CD4-positive, alpha-beta T cell (primary cell): ENCODE measurements around the gene CC2D2A. TPM values are rescaled to one million over a fixed set of nuclear protein-coding genes. Genes with fewer than 3 reads are reported as not detected.
A peak's percentile ranks its signal among the peaks of the same experiment; 100 is the strongest.

Source experiments
- ATAC-seq: fragments of 200-7000 bp; cut with Tn5 transposase; one replicate; pipeline ENCODE4 v1.10.0; 2022; ENCODE audit warnings: mild to moderate bottlenecking; ENCODE audit not compliant: poor library complexity
- CTCF ChIA-PET: fragments of 350-600 bp; sonication (Branson Sonifier 250); formaldehyde crosslinking; loops from one replicate; lab custom pipeline; 2021; ENCODE audit warnings: antibody characterized with exemption, inconsistent platforms; lab: Charles Lee
- POLR2A ChIA-PET: fragments of 350-600 bp; sonication (Branson Sonifier 250); formaldehyde crosslinking; loops from one replicate; lab custom pipeline; 2021; ENCODE audit warnings: antibody characterized with exemption, inconsistent platforms; lab: Charles Lee
- DNase-seq, 14 experiments: peaks; one replicate each; pipeline ENCODE4 v3.0.0-alpha.2; 2013 to 2020; ENCODE audit warnings: mixed read lengths in 2 of 14
- H3K27ac ChIP-seq, 2 donors: one replicate each; pipeline versions ENCODE4 v1.5.1 to v1.7.0; 2013; ENCODE audit warnings: low read length in 2 of 2, low read depth in 1 of 2, mild to moderate bottlenecking in 1 of 2
- H3K27me3 ChIP-seq, 2 experiments: 1 replicate in 1 of 2; 2 replicates in 1 of 2; pipeline versions ENCODE4 v1.6.1 to v1.7.0; 2013; ENCODE audit warnings: low read length in 2 of 2, control low read depth in 1 of 2, mild to moderate bottlenecking in 1 of 2, moderate library complexity in 1 of 2; ENCODE audit not compliant: insufficient read depth in 2 of 2, control insufficient read depth in 1 of 2
- H3K36me3 ChIP-seq: one replicate; pipeline ENCODE4 v1.6.1; 2013; ENCODE audit warnings: low read length, control low read depth; ENCODE audit not compliant: insufficient read depth
- H3K4me1 ChIP-seq: one replicate; pipeline ENCODE4 v1.6.1; 2013; ENCODE audit warnings: low read length, control low read depth; ENCODE audit not compliant: insufficient read depth
- H3K4me3 ChIP-seq: one replicate; pipeline ENCODE4 v1.5.1; 2013; ENCODE audit warnings: mild to moderate bottlenecking, low read length, moderate library complexity
- H3K9me3 ChIP-seq, 2 experiments: 1 replicate in 1 of 2; 2 replicates in 1 of 2; pipeline versions ENCODE4 v1.6.1 to v1.7.0; 2013; ENCODE audit warnings: low read length in 2 of 2, mild to moderate bottlenecking in 2 of 2, control low read depth in 1 of 2, moderate library complexity in 1 of 2; ENCODE audit not compliant: control insufficient read depth in 1 of 2, insufficient read depth in 1 of 2
- H3K27ac Mint-ChIP-seq: one replicate; pipeline ENCODE4 v1.8.0; 2020; ENCODE audit warnings: mixed read lengths
- H3K27me3 Mint-ChIP-seq: one replicate; pipeline ENCODE4 v1.8.0; 2021; ENCODE audit warnings: mixed read lengths
- H3K36me3 Mint-ChIP-seq: one replicate; pipeline ENCODE4 v1.8.0; 2021; ENCODE audit warnings: low read depth, mixed read lengths
- H3K4me1 Mint-ChIP-seq: one replicate; pipeline ENCODE4 v1.8.0; 2021; ENCODE audit warnings: low read depth, mixed read lengths
- H3K4me3 Mint-ChIP-seq: one replicate; pipeline ENCODE4 v1.8.0; 2020; ENCODE audit warnings: mild to moderate bottlenecking, mixed read lengths
- H3K9me3 Mint-ChIP-seq: one replicate; pipeline ENCODE4 v1.8.0; 2020; ENCODE audit warnings: mixed read lengths
- CTCF ChIP-seq: fragments of 200-600 bp; IDR thresholded peaks from one replicate; pipeline ENCODE4 v1.8.0; 2022; ENCODE audit warnings: antibody characterized with exemption, mild to moderate bottlenecking
- intact Hi-C, 2 experiments: fragments of 100-400 bp; cut with DNase I in 1 of 2; cut with micrococcal nuclease in 1 of 2; formaldehyde crosslinking; loops; one replicate each; pipeline versions ENCODE4 v1.15.1 to v1.9.0; 2023 to 2025; cut with DNase I, micrococcal nuclease
- total RNA-seq, 174 experiments: library from RNA in 2 of 174; stranded (reverse) in 2 of 174; gene quantifications; one replicate each; pipeline ENCODE4 v1.2.3 and lab custom pipeline; 2021 to 2026

The CC2D2A gene
- total RNA-seq, 2 experiments from 2014 or later = not detected

GRCh38 chr4:15470128-15470475, 420 bp downstream of the CC2D2A start:
- H3K27ac ChIP-seq = no peak overlapping the region

GRCh38 chr4:15476396-15476795, 6.7 kb downstream of the CC2D2A start:
- POLR2A ChIA-PET = no interaction called here
- Histone ChIP-seq H3K27ac (no peak overlapping the region), H3K36me3 (no peaks in the 10 kb centered on the region), H3K27me3 (no peaks in the 10 kb centered on the region), H3K9me3 (no peaks in the 10 kb centered on the region), H3K4me1 (no peaks in the 10 kb centered on the region), H3K4me3 (no peak overlapping the region)
- H3K4me1 Mint-ChIP-seq = no peaks in the 10 kb centered on the region
- H3K9me3 Mint-ChIP-seq = no peaks in the 10 kb centered on the region
- no peak for ATAC-seq
- H3K4me3 Mint-ChIP-seq = no peak overlapping the region
- no peaks in the 10 kb centered on the region for H3K27me3 Mint-ChIP-seq
- no peak overlapping the region for H3K27ac Mint-ChIP-seq
- DNase-seq = no peak
- intact Hi-C loops = no loop called here
- CTCF ChIA-PET = no interaction called here
- no peaks in the 10 kb centered on the region for H3K36me3 Mint-ChIP-seq
- TF ChIP-seq CTCF = no peak

More at GRCh38 chr4:15470128-15470475, 420 bp downstream of the CC2D2A start:
- no peak overlapping the region for H3K27ac Mint-ChIP-seq
- POLR2A ChIA-PET = no interaction called here
- no peaks in the 10 kb centered on the region for H3K27me3 Mint-ChIP-seq
- no peaks in the 10 kb centered on the region for H3K9me3 Mint-ChIP-seq
- intact Hi-C loops = no loop called here
- DNase-seq = no peak
- Histone ChIP-seq H3K4me3 (peak overlapping the region; percentile 34), H3K4me1 (peaks cover 8% of the 10 kb centered on the region), H3K27me3 (no peaks in the 10 kb centered on the region), H3K9me3 (no peaks in the 10 kb centered on the region), H3K36me3 (no peaks in the 10 kb centered on the region)
- H3K4me3 Mint-ChIP-seq = peak overlapping the region; percentile 42
- TF ChIP-seq CTCF = no peak
- no peak for ATAC-seq
- CTCF ChIA-PET = interaction anchor here (0.7 to 1.1 kb wide), 2 partner anchors 13 to 273 kb away, joined by 3 to 5 read pairs; no protein-coding TSS in a partner anchor
- peaks cover 18% of the 10 kb centered on the region for H3K4me1 Mint-ChIP-seq
- H3K36me3 Mint-ChIP-seq = no peaks in the 10 kb centered on the region

- Mint-ChIP-seq H3K27me3 (no peaks in the 10 kb centered on the region), H3K9me3 (no peaks in the 10 kb centered on the region), H3K4me1 (no peaks in the 10 kb centered on the region), H3K4me3 (no peak overlapping the region), H3K27ac (no peak overlapping the region), H3K36me3 (no peaks in the 10 kb centered on the region)
- no peaks in the 10 kb centered on the region for H3K36me3 ChIP-seq
- TF ChIP-seq CTCF = no peak
- DNase-seq (no peak), ATAC-seq (no peak)
- no peaks in the 10 kb centered on the region for H3K9me3 ChIP-seq
- no peaks in the 10 kb centered on the region for H3K27me3 ChIP-seq
- H3K27ac ChIP-seq = no peak overlapping the region
- POLR2A ChIA-PET = no interaction called here
- no peaks in the 10 kb centered on the region for H3K4me1 ChIP-seq
- no peak overlapping the region for H3K4me3 ChIP-seq
- CTCF ChIA-PET = no interaction called here
- intact Hi-C loops = loop anchor here in 1 of 2 experiments (2.0 kb wide), 1 partner anchor 524 kb away; no protein-coding TSS in a partner anchor
Observed at GRCh38 chr4:15478724-15479088, 9.0 kb downstream of the CC2D2A start.
